Adipose tissue (tissue), 3 donors: ENCODE measurements around the gene VTI1B. TPM values are rescaled to one million over a fixed set of nuclear protein-coding genes. Genes with fewer than 3 reads are reported as not detected.
"Not testable (repeated sequence)": the region's sequence is repeated elsewhere in the genome, so short reads cannot be mapped to it uniquely, and the experiment has no call there.

Source experiments
- H3K27ac ChIP-seq: one replicate; pipeline ENCODE4 v1.5.1; 2013; ENCODE audit warnings: low read depth, low read length
- WGBS, 3 donors: extraction: QIAGEN DNeasy Blood & Tissue Kit; methylation state at CpG; one replicate each; pipeline ENCODE4 v1.1.7; 2013; 5-methylcytosine and 5-hydroxymethylcytosine counted together
- polyA plus RNA-seq, 3 donors: library from polyadenylated mRNA; stranded (reverse); fragments of 200-250 nt; gene quantifications; one replicate each; pipeline ENCODE4 v1.2.3, GENCODE V29; 2013
- donor health status: healthy with polysubstance abuse.
- donor health status: Bipolar disorder and iron deficiency.
- donor health status: healthy.

VTI1B gene
- 100 to 1,000 TPM in 2 of 3 donors, 10 to 100 TPM in 1; 41.8 to 166 (median 135) TPM for polyA plus RNA-seq

- H3K27ac ChIP-seq, result peak within 1 kb of the TSS; percentile 95
- 0 to 1% (median 0%) methylated on average over 85 to 87 of the region's 87 CpGs for WGBS, 3 donors
Observed at GRCh38 chr14:67674480-67675218, at the start of gene VTI1B. Gene VTI1B, minus strand, starts transcription at chr14:67674632. Its CDS starts 143 bp downstream, at chr14:67674489.

- WGBS, 3 donors, result 4 to 16% (median 7%) methylated on average over 3 of the region's 3 CpGs
- no peak overlapping the region for H3K27ac ChIP-seq
Observed at GRCh38 chr14:67722293-67722692, 47.9 kb upstream of the VTI1B start.

GRCh38 chr14:67721875-67722274 lies 47.4 kb upstream of the VTI1B start:
- WGBS, 3 donors, result 56 to 73% (median 57%) methylated on average over 5 of the region's 5 CpGs
- H3K27ac ChIP-seq, result no peak overlapping the region

DNA sequence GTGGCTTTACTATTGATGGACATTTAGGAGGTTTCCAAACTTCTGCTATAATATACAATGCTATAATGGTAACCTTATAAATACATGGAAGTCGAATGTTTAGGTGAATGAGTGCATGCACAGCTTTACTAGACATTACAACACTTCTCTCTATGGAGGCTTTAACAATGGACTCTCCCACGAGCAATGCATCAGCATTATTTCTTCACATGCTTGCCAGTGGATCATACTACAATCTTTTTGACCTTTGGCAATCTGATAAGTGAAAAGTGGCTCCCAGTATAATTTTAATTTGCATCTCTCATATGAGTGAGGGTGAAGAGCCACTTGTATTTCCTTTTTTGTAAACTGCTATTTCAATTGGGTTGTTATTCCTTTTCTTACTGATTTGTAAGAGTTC lies 45.4 kb upstream of the VTI1B start:
- no peak overlapping the region for H3K27ac ChIP-seq
- WGBS, 3 donors, result 51 to 73% (median 52%) methylated on average over 2 of the region's 2 CpGs

- H3K27ac ChIP-seq, result not testable (repeated sequence)
- 82 to 91% (median 87%) methylated on average over 3 of the region's 3 CpGs for WGBS, 3 donors
Observed at GRCh38 chr14:67719385-67719784, 45.0 kb upstream of the VTI1B start.

DNA sequence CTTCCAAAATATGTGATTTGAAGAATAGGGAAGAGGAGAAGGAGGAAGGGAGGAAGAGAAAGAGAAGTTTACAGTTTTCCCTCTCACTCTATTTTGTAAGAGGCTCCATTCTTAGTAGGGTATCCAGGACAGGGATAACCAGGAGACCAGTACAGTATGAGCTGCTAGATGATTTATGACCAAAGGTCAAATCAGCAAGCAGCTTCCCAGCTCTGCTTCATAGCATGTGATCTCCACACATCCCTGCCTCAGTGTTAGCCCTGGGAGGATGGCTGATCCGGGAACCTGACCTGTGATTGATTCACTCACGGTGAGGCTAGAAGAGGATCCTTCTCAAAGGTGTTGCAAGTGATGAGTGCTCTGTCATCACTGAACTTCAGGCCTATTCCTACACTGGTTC lies 43.8 kb upstream of the VTI1B start:
- H3K27ac ChIP-seq, result no peak overlapping the region
- WGBS, 3 donors, result 55 to 65% (median 57%) methylated on average over 2 of the region's 2 CpGs

DNA sequence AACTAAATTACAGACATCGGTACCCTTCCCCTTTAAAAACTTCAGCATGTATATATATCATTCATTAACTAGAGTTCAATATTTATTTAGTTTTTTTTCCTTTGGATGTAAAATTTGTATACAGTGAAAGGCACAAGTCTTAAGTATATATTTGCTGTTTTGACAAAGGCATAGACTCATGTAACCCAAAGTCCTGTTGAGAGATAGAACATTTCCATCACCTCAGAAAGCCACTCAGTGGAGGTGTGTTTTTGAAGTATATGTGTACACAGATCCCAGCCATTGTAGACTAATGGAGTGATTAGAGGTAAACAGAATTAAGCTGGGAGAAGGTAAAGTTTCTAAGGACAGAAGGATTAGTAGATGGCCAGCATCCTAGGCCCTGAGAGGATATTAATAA lies 42.6 kb upstream of the VTI1B start:
- no peak overlapping the region for H3K27ac ChIP-seq
- WGBS, 3 donors, result 83 to 98% (median 92%) methylated on average over 1 of the region's 1 CpG

DNA sequence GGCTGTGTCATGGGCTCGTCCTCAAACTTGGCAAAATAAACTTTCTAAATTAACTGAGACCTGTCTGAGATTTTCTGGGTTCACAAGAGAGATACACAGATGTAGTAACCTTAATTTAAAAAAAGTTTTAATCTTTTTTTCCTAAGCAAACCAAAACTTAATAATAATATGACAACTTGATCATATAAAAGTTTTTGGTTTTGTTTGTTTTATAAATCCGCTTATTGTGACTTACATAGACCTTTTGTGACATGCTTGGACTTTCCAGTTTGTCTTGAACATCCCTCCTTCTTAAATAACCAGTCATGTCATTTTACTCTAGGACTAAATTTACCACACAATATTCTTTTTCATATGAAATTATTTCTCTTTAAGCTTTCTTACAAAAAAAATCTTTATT lies 35.8 kb upstream of the VTI1B start:
- 87 to 89% (median 89%) methylated on average over 2 of the region's 2 CpGs for WGBS, 3 donors
- no peak overlapping the region for H3K27ac ChIP-seq

DNA sequence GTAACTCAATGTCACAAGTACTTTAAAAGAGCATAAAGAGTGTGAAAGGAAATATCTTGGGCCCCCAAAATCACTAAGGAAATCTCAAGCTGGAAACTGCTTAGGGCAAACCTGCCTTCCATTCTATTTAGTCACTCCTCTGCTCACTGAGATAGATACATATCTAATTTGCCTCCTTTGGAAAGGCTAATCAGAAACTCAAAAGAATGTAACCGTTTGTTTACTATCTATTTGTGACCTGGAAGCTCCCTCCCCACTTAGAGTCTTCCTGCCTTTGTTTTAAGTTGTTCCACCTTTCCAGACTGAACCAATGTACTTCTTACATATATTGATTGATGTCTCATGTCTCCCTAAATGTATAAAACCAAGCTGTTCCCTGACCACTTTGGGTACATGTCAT lies 35.4 kb upstream of the VTI1B start:
- 57 to 72% (median 64%) methylated on average over 1 of the region's 1 CpG for WGBS, 3 donors
- H3K27ac ChIP-seq, result not testable (repeated sequence)

GRCh38 chr14:67709346-67709745 lies 34.9 kb upstream of the VTI1B start:
- not testable (repeated sequence) for H3K27ac ChIP-seq

- H3K27ac ChIP-seq, result no peak overlapping the region
- WGBS, 3 donors, result 59 to 74% (median 67%) methylated on average over 3 of the region's 3 CpGs
Observed at GRCh38 chr14:67705211-67705610, 30.8 kb upstream of the VTI1B start.

DNA sequence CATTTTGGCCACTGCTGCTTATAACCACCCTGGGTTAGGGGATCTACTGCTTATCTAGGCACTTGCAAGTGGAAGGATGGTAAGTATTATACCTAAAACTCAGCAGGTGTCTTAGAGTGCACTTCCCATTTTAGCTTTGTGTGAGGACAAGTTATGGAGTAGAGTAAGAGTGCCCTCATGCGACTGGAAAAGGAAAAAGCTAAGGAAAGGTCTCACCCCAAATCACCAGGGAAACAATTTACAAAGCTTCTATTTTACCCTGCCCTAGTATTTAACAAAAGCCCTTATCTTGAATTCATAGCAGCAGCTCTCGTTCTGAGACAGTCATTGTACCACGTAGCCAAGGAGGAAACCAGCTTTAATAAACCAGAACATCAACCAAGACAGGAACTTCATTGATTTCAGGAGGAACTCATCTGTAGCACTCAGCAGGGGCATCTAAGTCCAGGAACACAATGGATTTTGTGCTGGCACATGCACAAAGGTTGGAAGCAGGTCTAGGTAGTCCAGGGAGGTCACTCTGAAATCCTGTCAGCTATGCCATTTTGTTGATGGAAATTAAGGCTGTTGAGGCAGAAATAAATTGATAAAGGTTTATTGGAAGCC lies 30.2 kb upstream of the VTI1B start:
- 0 to 1% (median 0%) methylated on average over 3 of the region's 3 CpGs for WGBS, 3 donors
- H3K27ac ChIP-seq, result no peak overlapping the region

GRCh38 chr14:67703997-67704396 lies 29.6 kb upstream of the VTI1B start:
- H3K27ac ChIP-seq, result no peak overlapping the region
- WGBS, 3 donors, result 36 to 48% (median 38%) methylated on average over 3 of the region's 3 CpGs

DNA sequence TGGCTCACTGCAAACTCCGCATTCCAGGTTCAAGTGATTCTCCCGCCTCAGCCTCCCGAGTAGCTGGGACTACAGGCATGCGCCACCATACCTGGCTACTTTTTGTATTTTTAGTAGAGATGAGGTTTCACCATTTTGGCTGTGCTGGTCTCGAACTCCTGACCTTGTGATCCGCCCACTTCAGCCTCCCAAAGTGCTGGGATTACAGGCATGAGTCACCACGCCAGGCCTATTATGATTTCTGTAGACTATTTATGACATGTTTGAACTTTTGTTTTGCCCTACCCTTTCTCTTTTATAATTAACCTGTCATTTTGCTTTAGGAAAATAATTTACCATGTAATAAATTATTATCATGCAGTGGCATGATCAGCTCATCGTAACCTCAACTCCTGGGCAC lies 27.1 kb upstream of the VTI1B start, which contains the start of gene RDH12:
RDH12 (plus strand) TSS at position 395 of the 400 bp plus-strand sequence. CDS start 20,757 bp downstream, outside the sequence.
- not testable (repeated sequence) for H3K27ac ChIP-seq
- 85 to 92% (median 92%) methylated on average over 8 of the region's 8 CpGs for WGBS, 3 donors

GRCh38 chr14:67698179-67698578 lies 23.7 kb upstream of the VTI1B start:
- 58 to 70% (median 62%) methylated on average over 1 of the region's 1 CpG for WGBS, 3 donors
- no peak overlapping the region for H3K27ac ChIP-seq

- no peak overlapping the region for H3K27ac ChIP-seq
- 75 to 83% (median 81%) methylated on average over 4 of the region's 4 CpGs for WGBS, 3 donors
Observed at GRCh38 chr14:67697006-67697405, 22.6 kb upstream of the VTI1B start.

GRCh38 chr14:67695394-67695949 lies 21.0 kb upstream of the VTI1B start, which contains the start of gene RDH11:
Gene RDH11, minus strand, starts transcription at chr14:67695764. Its CDS starts 61 bp downstream, at chr14:67695703.
- H3K27ac ChIP-seq, result peak within 1 kb of the TSS; percentile 68
- WGBS, 3 donors, result 0 to 1% (median 0%) methylated on average over 25 of the region's 25 CpGs

DNA sequence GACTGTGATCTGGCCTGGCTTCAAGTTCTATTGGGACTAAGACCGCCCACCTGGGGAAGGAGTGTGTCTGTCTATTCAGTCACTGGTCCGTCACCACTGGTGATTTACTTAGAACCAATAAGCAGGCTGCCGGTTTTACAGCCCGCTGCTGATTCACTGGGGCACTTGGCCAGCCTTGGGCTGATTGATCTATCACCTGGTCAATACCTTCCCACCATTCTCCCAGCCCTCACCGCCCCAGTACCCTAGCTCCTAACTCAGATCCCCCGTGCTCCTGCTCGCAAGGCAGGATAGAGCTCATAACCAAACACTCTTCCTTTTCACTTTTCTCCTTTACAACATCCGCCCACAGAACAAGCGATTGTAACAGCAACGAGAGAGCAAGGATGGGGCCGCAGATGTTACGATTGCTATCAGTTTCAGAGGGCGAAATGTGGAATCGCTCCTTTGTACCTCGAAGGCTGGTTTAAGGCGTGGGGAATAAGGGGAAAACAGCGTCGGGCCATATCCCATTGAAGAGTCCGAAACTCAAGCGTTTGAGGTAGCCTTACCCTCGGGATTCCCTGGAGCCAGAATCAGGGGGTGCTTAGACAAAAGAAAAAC lies 20.5 kb upstream of the VTI1B start:
- 2% methylated on average over 21 of the region's 21 CpGs for WGBS, 3 donors
- peak overlapping the region; percentile 68 for H3K27ac ChIP-seq

DNA sequence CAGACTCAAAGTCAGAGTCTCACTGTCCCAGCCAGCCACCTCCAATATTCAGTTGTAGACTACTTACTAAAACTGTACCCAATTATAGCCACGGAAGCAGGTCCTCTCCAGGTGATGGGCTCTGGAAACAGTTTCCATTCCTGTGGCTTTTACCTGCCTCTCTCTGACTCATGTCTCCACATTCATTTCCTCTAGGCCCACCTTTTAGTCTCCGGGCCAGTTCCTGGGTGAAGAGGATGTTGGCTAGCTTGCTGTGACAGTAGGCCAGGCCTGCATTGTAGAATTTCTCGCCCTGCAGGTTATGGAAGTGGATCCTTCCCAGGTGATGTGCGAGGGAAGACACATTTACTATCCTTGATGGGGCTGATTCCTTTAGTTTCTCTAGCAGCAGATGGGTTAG lies 15.6 kb upstream of the VTI1B start:
- H3K27ac ChIP-seq, result no peak overlapping the region
- 95 to 98% (median 97%) methylated on average over 4 of the region's 4 CpGs for WGBS, 3 donors
